Measurements from ENCODE around the gene ABCA12. TPM values are rescaled to one million over a fixed set of nuclear protein-coding genes. Genes with fewer than 3 reads are reported as not detected.

ABCA12 gene
- polyA plus RNA-seq, 3 donors: 0.21 to 0.25 (median 0.22) TPM

DNA sequence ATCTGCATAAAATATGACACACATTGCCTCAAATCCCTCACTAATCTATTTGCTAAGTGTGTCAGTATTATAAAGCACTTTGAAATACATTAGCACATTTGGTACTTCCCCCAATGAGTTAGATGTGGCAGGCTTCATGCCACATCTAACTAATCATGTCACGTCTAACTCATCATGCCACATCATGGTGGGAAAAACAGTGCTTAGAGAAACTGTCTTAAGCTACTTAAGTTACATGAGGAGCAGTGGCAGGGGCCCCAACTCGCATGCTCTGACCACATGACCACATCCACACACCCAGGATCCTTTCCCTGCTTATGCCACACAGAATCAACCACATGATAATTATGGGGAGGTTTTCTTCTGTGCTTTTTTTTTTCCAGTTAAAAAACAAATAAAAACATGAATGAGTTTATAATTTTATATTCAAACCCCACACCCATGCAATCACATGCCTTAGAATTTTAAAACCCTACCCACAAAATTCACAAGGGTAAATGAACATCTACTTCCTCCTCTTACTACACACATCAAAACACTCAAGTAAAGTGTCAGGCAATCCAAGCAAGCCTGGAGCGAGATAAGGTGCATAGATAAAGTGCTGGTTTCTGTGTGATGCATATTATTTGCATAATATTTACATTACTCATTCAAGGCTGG lies 1.6 kb downstream of the ABCA12 start:
- no peak for DNase-seq (ENCODE audit: low read depth in 3 of 3, low spot score in 2 of 3)

- DNase-seq (ENCODE audit: low read depth in 3 of 3, low spot score in 2 of 3): no peak
Observed at GRCh38 chr2:215120401-215120800, 18.0 kb downstream of the ABCA12 start.

- DNase-seq (ENCODE audit: low read depth in 3 of 3, low spot score in 2 of 3): no peak
Observed at GRCh38 chr2:215119847-215120246, 18.6 kb downstream of the ABCA12 start.

- DNase-seq (ENCODE audit: low read depth in 3 of 3, low spot score in 2 of 3): no peak
Observed at GRCh38 chr2:215110918-215111317, 27.5 kb downstream of the ABCA12 start.

GRCh38 chr2:215107216-215108056 lies 31.0 kb downstream of the ABCA12 start:
- no peak for DNase-seq (ENCODE audit: low read depth in 3 of 3, low spot score in 2 of 3)

- DNase-seq (ENCODE audit: low read depth in 3 of 3, low spot score in 2 of 3): no peak
Observed at GRCh38 chr2:215105607-215106354, 32.6 kb downstream of the ABCA12 start.

- DNase-seq (ENCODE audit: low read depth in 3 of 3, low spot score in 2 of 3): no peak
Observed at GRCh38 chr2:215104226-215104625, 34.2 kb downstream of the ABCA12 start.

DNA sequence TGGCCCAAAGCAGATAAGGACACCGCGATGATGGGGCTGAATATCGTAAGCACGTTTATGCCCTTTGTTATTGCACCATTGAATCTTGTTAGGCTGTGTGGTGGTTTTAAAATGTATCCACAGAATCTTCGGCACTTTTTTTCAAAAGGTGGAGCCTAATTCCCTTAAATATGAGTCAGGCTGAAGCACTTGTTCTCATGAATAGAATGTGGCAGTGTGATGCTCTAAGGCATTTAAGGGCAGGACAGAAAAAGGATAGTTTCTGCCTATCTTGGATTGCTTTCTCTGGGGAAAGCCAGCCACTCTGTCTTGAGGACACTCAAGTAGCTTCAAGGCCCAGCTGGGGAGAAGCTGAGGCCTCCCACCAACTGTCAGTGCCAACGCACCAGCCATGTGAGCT lies 39.6 kb downstream of the ABCA12 start:
- DNase-seq (ENCODE audit: low read depth in 3 of 3, low spot score in 2 of 3): no peak

DNA sequence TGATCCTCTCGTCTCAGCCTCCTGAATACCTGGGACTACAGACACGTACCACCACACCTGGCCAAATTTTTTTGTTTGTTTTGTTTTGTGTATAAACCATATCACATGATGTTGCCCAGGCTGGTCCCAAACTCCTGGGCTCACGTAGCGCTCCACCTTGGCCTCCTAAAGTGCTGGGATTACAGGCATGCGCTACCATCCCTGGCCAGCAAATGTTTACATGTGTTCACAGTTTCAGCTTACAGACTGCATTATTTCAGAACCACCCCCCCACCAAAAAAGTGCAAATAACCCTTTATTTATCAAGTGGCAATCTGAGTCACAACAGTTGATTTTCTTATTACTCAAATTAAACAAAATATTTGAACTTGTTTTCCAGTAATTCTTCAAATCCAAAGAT lies 54.3 kb downstream of the ABCA12 start:
- no peak for DNase-seq (ENCODE audit: low read depth in 3 of 3, low spot score in 2 of 3)

GRCh38 chr2:215083146-215083545 lies 55.3 kb downstream of the ABCA12 start:
- no peak for DNase-seq (ENCODE audit: low read depth in 3 of 3, low spot score in 2 of 3)

DNA sequence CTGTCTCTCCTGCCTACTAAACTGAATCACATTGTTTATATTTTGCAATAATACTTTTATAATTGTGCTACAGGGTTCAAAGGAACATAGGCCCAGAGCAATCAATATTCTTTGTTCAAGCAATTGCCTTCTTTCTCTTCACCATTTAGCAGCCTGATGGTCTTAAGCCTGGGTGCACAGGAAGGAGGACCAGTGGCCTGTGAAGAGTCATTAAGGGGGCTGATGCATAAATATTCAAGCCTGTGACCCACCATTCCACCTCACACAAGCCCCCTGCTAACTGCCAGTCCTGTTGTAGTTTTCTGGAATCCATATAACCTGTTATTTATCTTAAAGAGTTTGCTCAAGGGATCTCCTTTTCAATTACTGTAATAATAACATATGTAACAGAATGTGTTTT lies 56.0 kb downstream of the ABCA12 start:
- no peak for DNase-seq (ENCODE audit: low read depth in 3 of 3, low spot score in 2 of 3)

GRCh38 chr2:215080545-215080944 lies 57.9 kb downstream of the ABCA12 start:
- peak in 1 of 3 donors; percentile 15 for DNase-seq (ENCODE audit: low read depth in 3 of 3, low spot score in 2 of 3)

- DNase-seq (ENCODE audit: low read depth in 3 of 3, low spot score in 2 of 3): no peak
Observed at GRCh38 chr2:215071676-215072075, 66.8 kb downstream of the ABCA12 start.

DNA sequence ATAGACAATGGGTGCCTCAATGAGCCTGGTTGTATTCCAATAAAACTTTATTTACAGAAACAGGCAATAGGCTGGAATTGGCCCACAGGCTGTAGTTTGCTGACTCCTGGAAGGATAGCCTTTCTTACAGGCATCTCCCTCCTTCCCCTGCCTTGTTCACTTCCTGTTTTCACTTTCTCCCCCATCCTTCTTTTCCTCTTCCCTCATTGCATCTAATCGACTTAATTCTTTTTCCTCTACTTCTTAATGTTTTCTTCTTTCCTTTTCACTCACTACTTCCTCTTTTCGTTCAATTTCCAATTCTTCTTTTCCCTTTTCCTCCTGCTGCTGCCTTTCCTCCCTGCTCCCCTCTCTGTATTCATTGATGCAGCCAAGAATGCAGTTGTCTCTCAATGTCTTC lies 70.0 kb downstream of the ABCA12 start:
- no peak for DNase-seq (ENCODE audit: low read depth in 3 of 3, low spot score in 2 of 3)

- no peak for DNase-seq (ENCODE audit: low read depth in 3 of 3, low spot score in 2 of 3)
Observed at GRCh38 chr2:215066124-215066523, 72.3 kb downstream of the ABCA12 start.

DNA sequence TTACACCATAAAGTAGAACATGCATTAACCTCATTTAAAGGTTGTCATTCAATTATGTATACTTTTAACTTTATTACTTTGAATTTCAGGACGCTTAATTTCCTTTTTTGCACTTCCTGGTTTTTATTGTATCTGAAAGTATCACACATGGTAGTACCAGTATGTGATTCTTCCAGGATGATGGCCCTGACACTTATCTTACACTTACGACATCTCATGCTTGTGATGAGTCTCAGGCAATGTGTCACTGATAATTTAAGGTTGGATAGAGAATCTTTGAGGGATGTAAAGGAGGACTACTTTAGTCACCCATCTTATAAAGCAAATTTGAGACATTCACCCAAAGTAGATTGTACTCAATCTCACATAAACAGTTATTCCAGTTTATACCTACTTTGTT lies 74.9 kb downstream of the ABCA12 start:
- no peak for DNase-seq (ENCODE audit: low read depth in 3 of 3, low spot score in 2 of 3)

- DNase-seq (ENCODE audit: low read depth in 3 of 3, low spot score in 2 of 3): no peak
Observed at GRCh38 chr2:215060861-215061536, 77.4 kb downstream of the ABCA12 start.

DNA sequence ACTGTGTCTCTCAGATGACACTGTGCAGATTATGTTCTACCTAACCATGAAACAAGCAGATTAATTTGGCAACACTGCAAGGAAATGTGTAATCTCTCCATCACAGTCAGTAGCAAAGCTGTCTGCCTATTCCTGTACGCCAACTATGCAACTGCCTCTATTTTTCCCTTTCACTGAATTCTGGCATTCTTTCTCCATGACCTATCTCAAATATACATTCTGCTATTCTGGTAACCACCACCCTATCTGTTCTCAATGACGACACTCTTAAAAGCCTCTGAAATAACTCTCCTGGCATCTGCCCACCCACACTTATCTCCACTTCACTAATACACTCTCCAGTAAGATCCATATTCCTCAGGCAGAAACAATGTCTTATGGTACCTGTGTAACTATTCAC lies 78.7 kb downstream of the ABCA12 start:
- no peak for DNase-seq (ENCODE audit: low read depth in 3 of 3, low spot score in 2 of 3)

DNA sequence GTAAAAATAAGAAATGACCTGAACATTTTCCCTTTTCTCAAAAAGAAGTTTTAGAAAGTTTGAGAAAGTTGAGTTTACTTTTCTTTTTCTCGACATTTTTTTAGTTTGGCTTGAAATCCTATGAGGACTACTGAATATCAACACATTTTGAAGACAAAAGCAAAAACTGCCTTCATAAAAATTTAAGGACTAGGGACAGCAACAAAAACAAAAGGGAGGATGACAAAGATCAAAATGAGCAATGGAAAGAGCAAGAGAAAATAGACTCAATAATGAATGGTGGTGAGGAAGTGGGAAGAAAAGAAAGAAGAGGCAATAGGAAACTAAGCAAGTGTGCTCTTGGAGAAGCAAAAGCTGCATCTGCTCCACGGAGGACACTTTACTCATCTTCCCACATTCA lies 82.5 kb downstream of the ABCA12 start:
- no peak for DNase-seq (ENCODE audit: low read depth in 3 of 3, low spot score in 2 of 3)

- no peak for DNase-seq (ENCODE audit: low read depth in 3 of 3, low spot score in 2 of 3)
Observed at GRCh38 chr2:215052810-215053209, 85.6 kb downstream of the ABCA12 start.

GRCh38 chr2:215052404-215052803 lies 86.0 kb downstream of the ABCA12 start:
- DNase-seq (ENCODE audit: low read depth in 3 of 3, low spot score in 2 of 3): no peak

Data from right renal cortex interstitium (tissue), 3 donors.